NCI-H1048 (cell line): ENCODE measurements around the gene MYPOP.

Experiments
- DNase-seq: peaks from one replicate; lab custom pipeline; 2025; lab: John Stamatoyannopoulos, UW

MYPOP gene

GRCh38 chr19:45901912-45902650, at the start of gene MYPOP:
TSS of gene MYPOP (minus strand) at chr19:45902613. CDS start at chr19:45901773, 840 bp downstream.
- DNase-seq: no peak

- no peak for DNase-seq
Observed at GRCh38 chr19:45947926-45948325, 45.5 kb upstream of the MYPOP start.

GRCh38 chr19:45940515-45940805, 38.0 kb upstream of the MYPOP start:
- DNase-seq: no peak

- DNase-seq: no peak
Observed at GRCh38 chr19:45939792-45940514, 37.5 kb upstream of the MYPOP start.

- no peak for DNase-seq
Observed at GRCh38 chr19:45938733-45939319, 36.4 kb upstream of the MYPOP start.

GRCh38 chr19:45935267-45935666, 32.9 kb upstream of the MYPOP start:
- DNase-seq: no peak

GRCh38 chr19:45934551-45935230, 32.3 kb upstream of the MYPOP start:
- no peak for DNase-seq

- DNase-seq: no peak
Observed at GRCh38 chr19:45933759-45934158, 31.3 kb upstream of the MYPOP start.

- no peak for DNase-seq
Observed at GRCh38 chr19:45931055-45931454, 28.6 kb upstream of the MYPOP start.

GRCh38 chr19:45929247-45929646, 26.8 kb upstream of the MYPOP start:
- DNase-seq: no peak

- DNase-seq: peak; percentile 87
Observed at GRCh38 chr19:45927565-45928261, 25.3 kb upstream of the MYPOP start.

GRCh38 chr19:45924891-45925447, 22.6 kb upstream of the MYPOP start:
- no peak for DNase-seq

- DNase-seq: no peak
Observed at GRCh38 chr19:45922281-45922680, 19.9 kb upstream of the MYPOP start.

- no peak for DNase-seq
Observed at GRCh38 chr19:45920458-45920857, 18.0 kb upstream of the MYPOP start.

- DNase-seq: no peak
Observed at GRCh38 chr19:45919678-45920077, 17.3 kb upstream of the MYPOP start.

GRCh38 chr19:45918721-45919120, 16.3 kb upstream of the MYPOP start:
- DNase-seq: no peak

- DNase-seq: no peak
Observed at GRCh38 chr19:45917421-45918091, 15.1 kb upstream of the MYPOP start.

GRCh38 chr19:45913874-45914830, 11.7 kb upstream of the MYPOP start, which contains the start of gene NANOS2:
TSS of gene NANOS2 (minus strand) at chr19:45914778. CDS start at chr19:45914693, 85 bp downstream.
- no peak for DNase-seq

GRCh38 chr19:45911291-45911690, 8.9 kb upstream of the MYPOP start:
- DNase-seq: no peak

- no peak for DNase-seq
Observed at GRCh38 chr19:45908956-45909355, 6.5 kb upstream of the MYPOP start.
